GM18873 (cell line): ENCODE data around the gene ILDR2.
A peak's percentile ranks its signal among the peaks of the same experiment; 100 is the strongest.

Experiments used
- ATAC-seq: cut with Tn5 transposase; IDR thresholded peaks from one replicate; pipeline ENCODE4 v1.9.1; 2021; ENCODE audit warnings: mild to moderate bottlenecking, moderate library complexity, moderate number of reproducible peaks; ENCODE audit not compliant: unreplicated experiment, low FRiP score

Gene ILDR2

DNA sequence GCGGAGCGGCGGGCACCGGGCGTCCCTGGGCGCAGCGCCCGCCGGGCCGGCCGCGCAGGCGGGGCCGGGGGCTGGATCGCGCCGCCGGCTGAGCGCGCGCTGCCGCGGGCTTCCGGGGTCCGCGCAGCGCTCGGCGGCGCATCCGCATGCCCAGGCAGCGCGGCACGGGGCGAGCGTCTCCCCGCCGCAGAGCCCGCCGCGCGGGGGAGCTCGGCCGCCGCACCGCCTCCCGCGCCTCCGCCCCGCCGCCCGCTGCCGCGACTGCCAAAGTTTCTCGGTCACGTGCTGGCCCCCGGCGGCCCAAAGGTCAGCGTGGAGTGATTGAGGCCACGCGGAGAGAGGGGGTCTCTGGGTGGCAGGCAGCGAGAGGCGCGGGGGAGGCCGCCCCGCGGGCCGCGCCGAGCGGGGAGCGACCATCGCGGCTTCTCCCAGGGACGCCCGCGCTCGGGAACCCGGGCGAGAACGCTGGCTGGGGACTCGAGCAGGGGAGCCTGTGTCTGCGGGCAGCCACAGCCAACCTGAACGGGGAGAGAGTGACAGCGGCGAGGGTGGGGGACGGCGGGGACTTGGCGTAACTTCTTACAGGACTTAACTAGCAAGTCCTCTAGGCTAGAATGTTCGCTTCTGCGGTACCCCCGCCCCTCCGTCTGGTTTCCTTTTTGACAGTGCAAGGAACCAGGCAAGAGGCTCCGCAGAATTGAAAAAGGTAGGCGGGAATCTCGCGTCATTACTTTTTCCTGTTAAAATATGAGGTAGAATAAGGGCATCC, at the start of gene ILDR2:
TSS of gene ILDR2 (minus strand) at position 180 of the 769 bp plus-strand sequence. CDS start 272 bp downstream, outside the sequence.
- no peak for ATAC-seq

GRCh38 chr1:167022384-167022783, 47.0 kb upstream of the ILDR2 start:
- ATAC-seq, result peak; percentile 73

DNA sequence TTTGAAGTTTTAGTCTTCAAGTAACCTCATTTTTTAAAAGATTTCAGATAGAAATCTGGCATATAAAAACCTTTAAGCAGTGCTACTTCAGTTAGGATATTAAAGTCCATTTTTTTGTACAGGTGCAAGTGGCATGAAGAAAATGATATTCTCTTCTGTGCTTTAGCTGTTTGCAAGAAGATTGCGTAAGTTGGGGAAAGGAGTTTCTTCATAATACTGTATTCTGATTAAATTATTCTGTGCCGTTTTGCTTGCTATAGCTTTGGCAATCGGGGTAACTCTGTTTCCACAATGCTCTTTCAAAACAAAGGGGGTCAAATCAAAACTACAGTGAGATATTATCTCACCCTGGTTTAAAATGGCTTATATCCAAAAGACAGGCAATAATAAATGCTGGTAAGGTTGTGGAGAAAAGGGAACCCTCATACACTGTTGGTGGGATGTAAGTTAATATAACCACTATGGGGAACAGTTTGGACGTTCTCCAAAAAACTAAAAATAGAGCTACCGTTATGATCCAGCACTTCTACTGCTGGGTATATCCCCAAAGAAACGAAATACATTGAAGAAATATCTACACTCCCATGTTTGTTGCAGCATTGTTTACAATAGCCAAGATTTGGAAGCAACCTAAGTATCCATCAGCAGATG, 40.9 kb upstream of the ILDR2 start:
- no peak for ATAC-seq

- no peak for ATAC-seq
Measured at GRCh38 chr1:167013108-167013929, 38.0 kb upstream of the ILDR2 start.

DNA sequence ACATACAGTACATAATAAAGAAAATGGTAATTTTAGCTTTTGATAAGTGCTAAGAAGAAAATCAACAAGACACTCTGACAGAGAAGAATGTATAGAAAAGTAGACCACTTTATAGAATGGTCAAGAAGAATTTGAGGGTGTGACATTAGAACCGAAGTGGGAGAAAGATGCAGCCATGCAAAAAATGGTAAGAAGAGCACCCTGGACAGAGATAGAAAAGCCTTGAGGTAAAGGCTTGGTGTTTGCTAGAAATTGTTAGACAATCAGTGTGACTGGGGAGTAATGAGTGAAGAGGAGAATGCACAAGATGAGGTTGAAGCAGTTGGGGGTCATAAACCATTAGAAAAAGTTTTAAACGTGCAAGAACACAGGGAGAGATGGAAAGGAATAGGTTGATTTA, 37.2 kb upstream of the ILDR2 start:
- no peak for ATAC-seq

- no peak for ATAC-seq
Measured at GRCh38 chr1:167011560-167012191, 36.3 kb upstream of the ILDR2 start.

- ATAC-seq, result no peak
Measured at GRCh38 chr1:167003711-167004110, 28.4 kb upstream of the ILDR2 start.

- ATAC-seq, result no peak
Measured at GRCh38 chr1:167002354-167002753, 27.0 kb upstream of the ILDR2 start.

DNA sequence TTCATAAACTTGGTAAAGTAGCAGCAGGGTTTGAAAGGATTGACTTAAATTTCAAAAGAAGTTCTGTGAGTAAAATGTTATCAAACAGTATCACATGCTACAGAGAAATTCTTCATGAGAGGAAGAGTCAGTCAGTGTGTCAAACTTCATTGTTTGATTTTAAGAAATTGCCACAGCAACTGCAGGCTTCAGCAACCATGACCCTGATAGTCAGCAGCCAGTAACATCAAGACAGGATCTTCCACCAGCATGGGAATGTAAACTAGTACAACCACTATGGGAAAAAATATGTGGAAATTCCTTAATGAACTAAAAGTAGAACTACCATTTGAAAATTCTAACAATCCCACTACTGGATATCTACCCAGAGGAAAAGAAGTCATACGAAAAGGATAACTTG, 25.2 kb upstream of the ILDR2 start:
- ATAC-seq, result no peak

DNA sequence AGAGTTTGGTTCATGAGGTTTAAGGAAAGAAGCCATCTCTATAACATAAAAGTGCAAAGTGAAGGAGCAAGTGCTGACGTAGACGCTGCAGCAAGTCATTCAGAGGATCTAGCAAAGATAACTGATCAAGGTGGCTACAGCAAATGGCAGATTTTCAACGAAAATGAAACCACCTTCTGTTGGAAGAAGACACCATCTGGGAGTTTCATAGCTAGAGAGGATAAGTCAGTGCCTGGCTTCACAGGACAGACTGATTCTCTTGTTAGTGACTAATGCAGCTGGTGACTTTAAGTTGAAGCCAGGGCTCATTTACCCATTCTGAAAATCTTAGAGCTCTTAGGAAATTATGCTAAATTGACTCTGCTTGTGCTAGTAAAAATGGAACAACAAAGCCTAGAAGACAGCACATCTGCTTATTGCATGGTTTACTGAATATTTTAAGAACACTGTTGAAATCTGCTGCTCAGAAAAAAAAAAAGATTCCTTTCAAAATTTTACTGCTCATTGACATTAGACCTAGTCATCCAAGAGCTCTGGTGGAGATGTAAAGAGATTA, 24.2 kb upstream of the ILDR2 start:
- ATAC-seq, result peak; percentile 62

DNA sequence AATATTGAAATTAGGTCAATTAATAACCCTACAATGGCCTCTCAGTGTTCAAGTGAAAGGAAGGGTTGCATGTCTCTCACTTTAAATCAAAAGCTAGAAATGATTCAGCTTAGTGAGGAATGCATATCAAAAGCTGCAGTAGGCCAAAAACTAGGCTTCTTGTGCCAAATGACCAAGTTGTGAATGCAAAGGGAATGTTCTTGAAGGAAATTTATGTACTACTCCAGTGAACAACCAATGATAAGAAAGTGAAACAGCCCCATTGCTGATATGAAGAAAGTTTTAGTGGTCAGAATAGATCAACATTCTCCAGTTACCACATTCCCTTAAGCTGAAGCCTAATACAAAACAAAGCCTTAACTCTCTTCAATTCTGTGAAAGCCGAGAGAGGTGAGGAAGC, 23.7 kb upstream of the ILDR2 start:
- no peak for ATAC-seq

DNA sequence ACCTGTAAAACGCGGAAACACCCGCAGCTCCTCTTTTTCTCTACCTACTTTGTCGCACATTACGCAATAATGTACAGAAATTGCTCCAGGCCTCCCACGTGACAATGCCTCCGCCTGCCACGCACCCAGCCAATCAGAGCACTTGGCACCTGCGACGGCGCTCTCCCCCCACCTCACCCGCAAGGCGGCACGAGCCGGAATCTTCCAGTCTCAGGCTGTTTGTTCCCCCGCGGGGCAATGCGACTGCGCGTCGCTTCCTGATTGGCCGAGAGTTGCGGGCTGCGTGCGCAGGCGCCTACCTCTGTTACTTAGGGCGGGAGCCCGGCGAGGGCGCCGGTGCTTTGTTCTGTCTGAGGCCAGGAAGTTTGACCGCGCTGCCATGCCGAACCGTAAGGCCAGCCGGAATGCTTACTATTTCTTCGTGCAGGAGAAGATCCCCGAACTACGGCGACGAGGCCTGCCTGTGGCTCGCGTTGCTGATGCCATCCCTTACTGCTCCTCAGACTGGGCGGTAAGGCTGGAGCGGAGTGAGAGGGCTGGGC, 13.7 kb upstream of the ILDR2 start, which contains the start of gene MAEL:
TSS of gene MAEL (plus strand) at position 307 of the 542 bp plus-strand sequence. CDS start at position 380, 73 bp downstream.
- ATAC-seq, result no peak

DNA sequence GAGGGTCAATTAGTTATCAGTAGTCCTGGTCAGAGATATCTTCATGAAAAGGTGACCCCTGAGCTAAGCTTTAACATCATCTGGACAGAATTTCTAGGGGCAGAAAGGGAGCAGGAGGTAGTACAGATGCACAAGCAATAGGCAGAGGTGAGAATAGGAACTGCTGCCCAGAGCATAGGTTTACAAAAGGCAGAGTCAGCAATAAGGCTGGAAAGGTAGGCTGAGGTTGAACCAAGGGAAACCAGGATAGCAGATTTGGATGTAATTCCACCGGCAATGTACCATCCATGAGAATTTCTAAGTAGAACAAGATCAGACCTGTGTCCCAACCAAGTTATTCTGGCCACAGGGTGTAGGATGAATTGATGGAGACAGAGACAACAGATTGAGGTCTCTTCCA, 6.2 kb upstream of the ILDR2 start:
- ATAC-seq, result no peak

DNA sequence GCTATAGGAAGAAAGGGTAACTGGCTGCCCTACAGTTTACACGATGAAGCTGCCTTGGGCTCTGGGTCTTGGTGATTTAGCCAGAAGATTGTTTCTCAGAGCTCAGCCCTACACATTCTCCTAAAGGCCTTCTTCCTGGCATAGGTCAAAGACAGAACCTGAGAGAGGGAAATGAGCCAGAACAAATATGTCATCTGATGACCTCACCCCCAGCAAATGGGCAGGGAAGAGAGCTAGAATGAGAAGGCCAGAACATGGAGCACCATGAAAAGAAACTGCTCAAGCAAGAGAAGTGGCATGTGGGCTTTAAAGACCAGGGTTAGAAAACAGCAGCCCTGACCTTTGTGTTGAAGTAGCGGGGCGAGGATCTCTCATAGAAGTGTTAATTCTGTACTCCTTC, 5.5 kb upstream of the ILDR2 start:
- no peak for ATAC-seq

DNA sequence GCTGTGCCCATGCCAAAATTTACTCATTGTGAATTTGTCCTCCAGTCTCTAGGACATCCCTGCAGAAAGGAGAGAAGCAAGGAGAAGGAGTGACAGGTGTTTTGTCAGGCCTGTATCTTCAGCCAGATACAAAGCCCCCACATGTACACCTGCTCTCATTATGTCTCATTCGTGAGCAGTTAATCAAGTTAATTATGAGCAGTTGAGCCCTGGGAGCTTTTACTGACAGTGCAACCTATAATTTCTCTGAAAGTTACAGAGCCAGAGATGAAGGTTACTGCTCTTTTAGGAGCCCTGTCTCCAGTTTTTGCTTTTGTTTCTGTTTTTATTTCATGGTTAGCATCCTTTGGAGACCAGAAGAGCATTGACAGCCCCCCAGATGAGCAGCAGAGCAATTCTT, 5.0 kb upstream of the ILDR2 start:
- ATAC-seq, result no peak

DNA sequence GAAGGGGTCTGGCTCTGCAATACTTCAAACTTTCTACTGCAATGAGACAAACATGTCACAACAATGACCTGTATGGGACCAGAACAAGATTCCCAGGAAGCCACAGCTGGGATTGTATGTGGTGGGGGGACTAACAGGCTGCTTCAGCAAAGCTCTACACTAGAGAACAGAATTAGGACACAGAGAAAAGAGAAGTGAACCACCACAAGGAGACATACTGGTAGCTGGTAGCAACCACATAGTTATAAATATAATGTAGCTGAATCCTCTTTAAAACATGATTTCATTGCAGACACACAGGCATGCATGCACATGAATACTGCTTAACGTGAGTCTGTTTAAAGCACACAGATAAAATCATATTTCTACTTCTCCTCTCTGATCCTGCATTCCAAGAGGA, 3.5 kb upstream of the ILDR2 start:
- ATAC-seq, result no peak

DNA sequence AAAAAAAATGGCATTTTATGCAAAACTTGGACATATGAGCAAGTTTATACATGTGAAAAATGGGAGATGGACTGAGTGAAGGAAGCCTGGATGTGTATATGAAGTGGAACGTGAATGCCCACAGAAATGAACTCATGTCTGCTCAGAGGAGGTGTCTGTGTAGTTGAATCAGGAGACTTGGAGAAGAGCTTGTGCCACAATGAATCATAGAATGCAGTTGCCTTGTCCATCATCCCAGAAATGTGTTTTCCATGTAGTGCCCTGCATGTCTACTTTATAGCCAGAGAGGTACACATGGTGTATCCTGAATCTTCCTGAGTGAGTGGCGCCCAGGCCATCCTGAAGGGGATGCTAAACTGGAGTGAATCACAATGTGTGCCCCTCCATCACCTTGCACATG, 2.6 kb upstream of the ILDR2 start:
- ATAC-seq, result no peak

- ATAC-seq, result no peak
Measured at GRCh38 chr1:166974647-166975345, 544 bp downstream of the ILDR2 start.

- no peak for ATAC-seq
Measured at GRCh38 chr1:166972826-166973225, 2.5 kb downstream of the ILDR2 start.
